Islet of Langerhans (tissue), 1 donor: ENCODE results near the gene EIF4G3.

ENCODE experiments used
- FAIRE-seq: peaks from one replicate; lab custom pipeline; 2011; peaks lifted over from hg19 to GRCh38; lab: Jason Lieb, UNC

Gene EIF4G3

GRCh38 chr1:20992322-20993056, 184.2 kb downstream of the EIF4G3 start:
- no peak for FAIRE-seq

- no peak for FAIRE-seq
Measured at GRCh38 chr1:20988943-20989342, 187.8 kb downstream of the EIF4G3 start.

- peak; percentile 51 for FAIRE-seq
Measured at GRCh38 chr1:20987831-20988825, 188.6 kb downstream of the EIF4G3 start.

GRCh38 chr1:20983297-20983889, 193.3 kb downstream of the EIF4G3 start:
- FAIRE-seq, result peak; percentile 93

- FAIRE-seq, result no peak
Measured at GRCh38 chr1:20982316-20982715, 194.4 kb downstream of the EIF4G3 start.

GRCh38 chr1:20981915-20982314, 194.8 kb downstream of the EIF4G3 start:
- peak; percentile 87 for FAIRE-seq

GRCh38 chr1:20980051-20980450, 196.6 kb downstream of the EIF4G3 start:
- FAIRE-seq, result no peak

GRCh38 chr1:20978413-20978812, 198.3 kb downstream of the EIF4G3 start:
- FAIRE-seq, result no peak

- FAIRE-seq, result no peak
Measured at GRCh38 chr1:20975668-20976067, 201.0 kb downstream of the EIF4G3 start.

- peak; percentile 62 for FAIRE-seq
Measured at GRCh38 chr1:20974951-20975350, 201.7 kb downstream of the EIF4G3 start.

GRCh38 chr1:20974069-20974468, 202.6 kb downstream of the EIF4G3 start:
- FAIRE-seq, result no peak

GRCh38 chr1:20972855-20973254, 203.8 kb downstream of the EIF4G3 start:
- FAIRE-seq, result no peak

GRCh38 chr1:20964540-20965484, 211.9 kb downstream of the EIF4G3 start:
- FAIRE-seq, result no peak

GRCh38 chr1:20962576-20963258, 214.0 kb downstream of the EIF4G3 start:
- no peak for FAIRE-seq

GRCh38 chr1:20958430-20958829, 218.3 kb downstream of the EIF4G3 start:
- FAIRE-seq, result no peak

- FAIRE-seq, result no peak
Measured at GRCh38 chr1:20956272-20956671, 220.4 kb downstream of the EIF4G3 start.

GRCh38 chr1:20950679-20951078, 226.0 kb downstream of the EIF4G3 start:
- FAIRE-seq, result no peak

GRCh38 chr1:20949871-20950590, 226.7 kb downstream of the EIF4G3 start:
- no peak for FAIRE-seq

GRCh38 chr1:20948101-20948500, 228.6 kb downstream of the EIF4G3 start:
- no peak for FAIRE-seq

- no peak for FAIRE-seq
Measured at GRCh38 chr1:20947409-20947808, 229.3 kb downstream of the EIF4G3 start.
